ENCODE results near the gene PPIL4.
"Not testable (repeated sequence)": the region's sequence is repeated elsewhere in the genome, so short reads cannot be mapped to it uniquely, and the experiment has no call there.

The PPIL4 gene

GRCh38 chr6:149534742-149535141, 11.1 kb downstream of the PPIL4 start:
- no peak for DNase-seq (ENCODE audit: low read depth in 3 of 3, low spot score in 1 of 3)

GRCh38 chr6:149529650-149530049, 16.2 kb downstream of the PPIL4 start:
- no peak for DNase-seq (ENCODE audit: low read depth in 3 of 3, low spot score in 1 of 3)

GRCh38 chr6:149515494-149515893, 30.3 kb downstream of the PPIL4 start:
- no peak for DNase-seq (ENCODE audit: low read depth in 3 of 3, low spot score in 1 of 3)

- no peak for DNase-seq (ENCODE audit: low read depth in 3 of 3, low spot score in 1 of 3)
Measured at GRCh38 chr6:149513915-149514314, 31.9 kb downstream of the PPIL4 start.

GRCh38 chr6:149510793-149511512, 34.9 kb downstream of the PPIL4 start:
- no peak for DNase-seq (ENCODE audit: low read depth in 3 of 3, low spot score in 1 of 3)

- DNase-seq (ENCODE audit: low read depth in 3 of 3, low spot score in 1 of 3) = no peak
Measured at GRCh38 chr6:149508485-149508884, 37.4 kb downstream of the PPIL4 start.

- no peak for DNase-seq (ENCODE audit: low read depth in 3 of 3, low spot score in 1 of 3)
Measured at GRCh38 chr6:149503872-149504271, 42.0 kb downstream of the PPIL4 start.

GRCh38 chr6:149503276-149503675, 42.6 kb downstream of the PPIL4 start:
- DNase-seq (ENCODE audit: low read depth in 3 of 3, low spot score in 1 of 3) = no peak

- DNase-seq (ENCODE audit: low read depth in 3 of 3, low spot score in 1 of 3) = no peak
Measured at GRCh38 chr6:149501768-149502167, 44.1 kb downstream of the PPIL4 start.

GRCh38 chr6:149501201-149501600, 44.6 kb downstream of the PPIL4 start:
- no peak for DNase-seq (ENCODE audit: low read depth in 3 of 3, low spot score in 1 of 3)

GRCh38 chr6:149500096-149500495, 45.7 kb downstream of the PPIL4 start:
- no peak for DNase-seq (ENCODE audit: low read depth in 3 of 3, low spot score in 1 of 3)

GRCh38 chr6:149499066-149499465, 46.8 kb downstream of the PPIL4 start:
- no peak for DNase-seq (ENCODE audit: low read depth in 3 of 3, low spot score in 1 of 3)

GRCh38 chr6:149497365-149497764, 48.5 kb downstream of the PPIL4 start:
- DNase-seq (ENCODE audit: low read depth in 3 of 3, low spot score in 1 of 3) = no peak

- not testable (repeated sequence) for DNase-seq (ENCODE audit: low read depth in 3 of 3, low spot score in 1 of 3)
Measured at GRCh38 chr6:149496597-149496996, 49.2 kb downstream of the PPIL4 start.

- not testable (repeated sequence) for DNase-seq (ENCODE audit: low read depth in 3 of 3, low spot score in 1 of 3)
Measured at GRCh38 chr6:149495349-149496016, 50.4 kb downstream of the PPIL4 start.

GRCh38 chr6:149494810-149495209, 51.0 kb downstream of the PPIL4 start:
- DNase-seq (ENCODE audit: low read depth in 3 of 3, low spot score in 1 of 3) = not testable (repeated sequence)

GRCh38 chr6:149493761-149494320, 52.0 kb downstream of the PPIL4 start:
- no peak for DNase-seq (ENCODE audit: low read depth in 3 of 3, low spot score in 1 of 3)

- DNase-seq (ENCODE audit: low read depth in 3 of 3, low spot score in 1 of 3) = no peak
Measured at GRCh38 chr6:149492798-149493343, 53.0 kb downstream of the PPIL4 start.

GRCh38 chr6:149489967-149490366, 55.9 kb downstream of the PPIL4 start:
- DNase-seq (ENCODE audit: low read depth in 3 of 3, low spot score in 1 of 3) = no peak

- no peak for DNase-seq (ENCODE audit: low read depth in 3 of 3, low spot score in 1 of 3)
Measured at GRCh38 chr6:149488815-149489214, 57.0 kb downstream of the PPIL4 start.

- DNase-seq (ENCODE audit: low read depth in 3 of 3, low spot score in 1 of 3) = no peak
Measured at GRCh38 chr6:149487316-149487715, 58.5 kb downstream of the PPIL4 start.

All from stimulated activated CD4-positive, alpha-beta T cell treated with anti-CD3 and anti-CD28 coated beads, TNF-alpha, amount 100 ng/mL, for 1 hour (primary cell).